ENCODE measurements around the gene ANXA2R. TPM values are rescaled to one million over a fixed set of nuclear protein-coding genes. Genes with fewer than 3 reads are reported as not detected.
A peak's percentile ranks its signal among the peaks of the same experiment; 100 is the strongest.
"Not testable (repeated sequence)": the region's sequence is repeated elsewhere in the genome, so short reads cannot be mapped to it uniquely, and the experiment has no call there.

The ANXA2R gene
- total and polyA plus RNA-seq, 4 donors = 0.57 to 2.8 (median 1.3) TPM

DNA sequence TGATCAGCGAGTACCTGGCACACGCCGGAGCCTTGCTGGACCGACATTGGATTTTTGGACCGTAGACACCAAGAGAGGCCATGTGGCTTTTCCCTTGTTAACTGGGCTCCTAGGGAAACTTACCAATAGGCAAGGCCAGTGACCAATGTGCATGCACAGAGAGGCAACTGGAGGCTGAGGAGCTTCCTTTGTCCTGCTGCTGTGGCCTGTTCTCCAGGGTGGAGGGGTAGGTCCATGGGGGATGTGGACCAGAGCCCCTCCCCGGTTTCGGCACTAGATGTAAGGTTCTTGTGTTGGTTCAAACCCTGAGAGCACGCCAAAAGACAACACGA lies 34.8 kb upstream of the ANXA2R start:
- H3K36me3 ChIP-seq (ENCODE audit: control insufficient read depth, insufficient read depth, low read length) = peaks cover 48% of the 10 kb centered on the region

DNA sequence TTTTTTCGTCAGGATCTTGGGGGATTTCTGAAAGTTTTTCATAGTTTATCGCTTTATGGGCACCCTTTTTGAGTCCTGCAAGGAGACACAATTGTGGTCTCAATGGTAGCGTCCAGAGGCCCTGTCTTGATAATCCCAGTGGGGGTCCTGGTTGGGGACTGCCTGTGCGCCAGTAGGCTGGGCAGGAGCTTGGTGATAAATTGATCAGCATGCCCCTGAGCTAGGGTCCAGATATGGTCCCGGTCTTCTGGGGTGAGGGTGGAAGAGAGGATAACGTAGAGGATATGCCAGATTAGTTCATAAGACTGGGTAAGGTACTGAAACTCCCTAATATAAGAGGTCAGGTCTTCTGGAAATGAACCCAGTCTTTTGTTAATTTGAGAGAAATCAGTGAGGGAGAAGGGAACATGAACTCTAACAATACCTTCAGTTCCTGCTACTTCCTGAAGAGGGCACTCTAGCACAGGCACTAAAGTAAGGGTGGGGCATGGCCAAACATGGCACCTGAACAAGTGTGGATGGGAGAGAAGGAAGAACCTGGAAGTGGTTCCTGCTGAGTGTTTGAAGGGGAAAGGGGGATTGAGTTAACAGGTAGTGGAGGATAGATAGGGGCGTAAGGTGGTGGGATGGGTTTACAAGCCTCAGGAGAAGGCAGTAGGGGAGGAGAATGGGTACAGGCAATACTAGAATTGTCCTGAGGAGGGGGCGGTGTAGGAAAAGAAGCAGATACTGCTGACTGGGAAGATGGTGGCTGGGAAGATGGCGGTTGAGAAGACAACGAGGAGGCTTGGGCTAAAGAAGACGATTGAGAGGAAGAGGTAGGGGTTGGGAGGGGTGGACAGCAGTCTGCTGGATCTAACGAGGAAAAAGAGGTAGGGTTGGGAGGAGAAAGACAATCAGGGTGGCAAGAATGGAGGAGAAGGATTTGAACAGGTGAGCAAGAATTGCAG lies 33.8 kb upstream of the ANXA2R start:
- WGBS (ENCODE audit: insufficient coverage) = 98% methylated on average over 11 of the region's 12 CpGs
- Histone ChIP-seq H3K27me3 (ENCODE audit: control insufficient read depth, insufficient read depth, low read length) (no peaks in the 10 kb centered on the region), H3K4me1 (ENCODE audit: control insufficient read depth, insufficient read depth, low read length) (peaks cover 8% of the 10 kb centered on the region), H3K36me3 (ENCODE audit: control insufficient read depth, insufficient read depth, low read length) (peaks cover 48% of the 10 kb centered on the region), H3K9me3 (ENCODE audit: control insufficient read depth, insufficient read depth, low read length) (no peaks in the 10 kb centered on the region), H3K4me3 (ENCODE audit: low read depth, low read length) (no peak overlapping the region), H3K27ac (ENCODE audit: low read depth, low read length) (no peak overlapping the region)
- no peak for DNase-seq (ENCODE audit: low read depth in 4 of 6, low spot score in 6 of 6)

More for the DNA sequence above, 34.8 kb upstream of the ANXA2R start:
- Histone ChIP-seq H3K27ac (ENCODE audit: low read depth, low read length) (no peak overlapping the region), H3K4me3 (ENCODE audit: low read depth, low read length) (no peak overlapping the region), H3K27me3 (ENCODE audit: control insufficient read depth, insufficient read depth, low read length) (no peaks in the 10 kb centered on the region), H3K9me3 (ENCODE audit: control insufficient read depth, insufficient read depth, low read length) (no peaks in the 10 kb centered on the region), H3K4me1 (ENCODE audit: control insufficient read depth, insufficient read depth, low read length) (peaks cover 7% of the 10 kb centered on the region)
- WGBS (ENCODE audit: insufficient coverage) = 96% methylated on average over 9 of the region's 9 CpGs
- no peak for DNase-seq (ENCODE audit: low read depth in 4 of 6, low spot score in 6 of 6)

DNA sequence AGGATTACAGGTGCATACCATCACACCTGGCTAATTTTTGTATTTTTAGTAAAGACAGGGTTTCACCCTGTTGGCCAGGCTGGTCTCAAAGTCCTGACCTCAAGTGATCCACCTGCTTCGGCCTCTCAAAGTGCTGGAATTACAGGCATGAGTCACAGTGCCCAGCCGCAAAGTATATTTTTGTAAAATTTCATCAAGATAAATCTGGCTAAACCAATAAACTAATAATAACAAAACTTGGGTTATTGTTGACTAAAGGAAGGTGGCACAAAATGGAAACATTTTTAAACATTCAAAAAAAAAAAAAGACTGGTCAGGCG lies 29.2 kb upstream of the ANXA2R start:
- Histone ChIP-seq H3K36me3 (ENCODE audit: control insufficient read depth, insufficient read depth, low read length) (peaks cover 36% of the 10 kb centered on the region), H3K4me1 (ENCODE audit: control insufficient read depth, insufficient read depth, low read length) (peaks cover 18% of the 10 kb centered on the region)
- H3K27me3 ChIP-seq (ENCODE audit: control insufficient read depth, insufficient read depth, low read length); H3K9me3 ChIP-seq (ENCODE audit: control insufficient read depth, insufficient read depth, low read length); H3K27ac ChIP-seq (ENCODE audit: low read depth, low read length); DNase-seq (ENCODE audit: low read depth in 4 of 6, low spot score in 6 of 6); H3K4me3 ChIP-seq (ENCODE audit: low read depth, low read length): not testable (repeated sequence)
- 92% methylated on average over 2 of the region's 3 CpGs for WGBS (ENCODE audit: insufficient coverage)

DNA sequence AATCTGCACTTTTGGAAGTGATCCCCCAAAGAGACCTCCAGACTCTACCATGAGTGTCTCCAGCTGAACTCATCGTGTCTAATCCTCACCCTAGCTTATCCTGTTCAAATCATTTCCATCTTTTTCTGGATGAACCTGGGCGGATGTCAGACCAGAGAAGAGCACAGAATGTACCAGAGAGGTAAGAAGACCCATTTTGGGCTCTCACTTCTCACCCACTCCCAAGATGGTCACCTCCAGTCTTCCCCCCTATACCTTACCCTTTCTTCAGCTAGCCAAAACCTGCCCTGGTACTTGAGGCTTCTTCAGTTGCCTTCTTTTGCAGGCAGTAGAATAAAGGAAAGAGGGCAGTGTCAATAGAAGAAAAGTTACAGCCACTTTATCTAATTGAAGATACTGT lies 27.9 kb upstream of the ANXA2R start:
- Histone ChIP-seq H3K36me3 (ENCODE audit: control insufficient read depth, insufficient read depth, low read length) (peaks cover 34% of the 10 kb centered on the region), H3K27ac (ENCODE audit: low read depth, low read length) (peak overlapping the region; percentile 100), H3K4me1 (ENCODE audit: control insufficient read depth, insufficient read depth, low read length) (peaks cover 25% of the 10 kb centered on the region), H3K4me3 (ENCODE audit: low read depth, low read length) (peak overlapping the region; percentile 96), H3K27me3 (ENCODE audit: control insufficient read depth, insufficient read depth, low read length) (no peaks in the 10 kb centered on the region), H3K9me3 (ENCODE audit: control insufficient read depth, insufficient read depth, low read length) (no peaks in the 10 kb centered on the region)
- 82% methylated on average over 2 of the region's 2 CpGs for WGBS (ENCODE audit: insufficient coverage)
- DNase-seq (ENCODE audit: low read depth in 4 of 6, low spot score in 6 of 6) = peak in 1 of 6 donors; percentile 8

DNA sequence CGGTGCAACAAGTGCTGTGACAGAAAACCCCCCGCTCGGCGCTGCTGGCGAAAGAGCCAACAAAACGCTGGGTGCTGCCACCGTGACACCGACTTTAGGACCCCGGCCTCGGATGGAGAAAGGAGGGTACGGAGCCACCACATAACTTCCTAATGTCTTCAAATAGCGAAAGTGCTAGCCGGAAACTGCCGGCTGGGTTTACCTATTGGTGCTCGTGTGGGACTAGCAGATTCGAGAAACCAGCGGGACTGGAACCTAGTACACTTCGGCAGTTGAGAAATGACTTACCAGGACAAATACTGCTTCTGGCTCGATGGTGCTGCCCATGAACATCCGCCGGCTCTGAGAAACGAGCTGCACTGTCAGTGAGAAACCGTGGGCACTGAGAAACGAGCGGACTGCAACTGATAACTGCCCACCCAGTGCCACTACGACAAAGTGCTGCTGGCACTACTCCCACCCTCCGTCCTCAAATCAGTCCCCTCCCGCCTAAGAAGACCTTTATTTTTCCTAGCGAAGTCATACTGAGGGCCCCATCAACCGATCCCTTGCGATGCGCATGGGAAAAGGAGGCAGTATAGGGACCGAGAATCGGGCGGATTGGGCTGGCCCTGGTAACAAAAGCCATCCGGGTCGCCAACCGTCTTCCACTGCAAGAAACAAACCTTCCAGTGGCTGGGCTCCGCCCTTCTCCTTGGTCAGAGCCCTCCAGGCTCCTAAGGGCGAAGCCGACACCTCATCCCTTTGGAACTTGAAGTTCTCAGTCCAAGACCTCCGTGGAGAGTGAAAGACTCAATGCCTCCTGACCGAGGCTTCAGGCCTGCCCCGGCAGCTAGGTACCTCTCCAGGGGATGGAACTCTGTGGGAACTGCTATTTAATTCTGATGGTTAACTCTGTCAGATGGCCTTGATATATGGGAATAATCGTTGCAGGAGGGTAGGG lies 27.0 kb upstream of the ANXA2R start:
- Histone ChIP-seq H3K4me3 (ENCODE audit: low read depth, low read length) (peak overlapping the region; percentile 96), H3K36me3 (ENCODE audit: control insufficient read depth, insufficient read depth, low read length) (peaks cover 25% of the 10 kb centered on the region), H3K27me3 (ENCODE audit: control insufficient read depth, insufficient read depth, low read length) (no peaks in the 10 kb centered on the region), H3K9me3 (ENCODE audit: control insufficient read depth, insufficient read depth, low read length) (no peaks in the 10 kb centered on the region), H3K4me1 (ENCODE audit: control insufficient read depth, insufficient read depth, low read length) (peaks cover 22% of the 10 kb centered on the region), H3K27ac (ENCODE audit: low read depth, low read length) (peak overlapping the region; percentile 100)
- under 1% methylated on average over 42 of the region's 45 CpGs for WGBS (ENCODE audit: insufficient coverage)
- peak; percentile 93 to 98 (median 96) for DNase-seq (ENCODE audit: low read depth in 4 of 6, low spot score in 6 of 6)

DNA sequence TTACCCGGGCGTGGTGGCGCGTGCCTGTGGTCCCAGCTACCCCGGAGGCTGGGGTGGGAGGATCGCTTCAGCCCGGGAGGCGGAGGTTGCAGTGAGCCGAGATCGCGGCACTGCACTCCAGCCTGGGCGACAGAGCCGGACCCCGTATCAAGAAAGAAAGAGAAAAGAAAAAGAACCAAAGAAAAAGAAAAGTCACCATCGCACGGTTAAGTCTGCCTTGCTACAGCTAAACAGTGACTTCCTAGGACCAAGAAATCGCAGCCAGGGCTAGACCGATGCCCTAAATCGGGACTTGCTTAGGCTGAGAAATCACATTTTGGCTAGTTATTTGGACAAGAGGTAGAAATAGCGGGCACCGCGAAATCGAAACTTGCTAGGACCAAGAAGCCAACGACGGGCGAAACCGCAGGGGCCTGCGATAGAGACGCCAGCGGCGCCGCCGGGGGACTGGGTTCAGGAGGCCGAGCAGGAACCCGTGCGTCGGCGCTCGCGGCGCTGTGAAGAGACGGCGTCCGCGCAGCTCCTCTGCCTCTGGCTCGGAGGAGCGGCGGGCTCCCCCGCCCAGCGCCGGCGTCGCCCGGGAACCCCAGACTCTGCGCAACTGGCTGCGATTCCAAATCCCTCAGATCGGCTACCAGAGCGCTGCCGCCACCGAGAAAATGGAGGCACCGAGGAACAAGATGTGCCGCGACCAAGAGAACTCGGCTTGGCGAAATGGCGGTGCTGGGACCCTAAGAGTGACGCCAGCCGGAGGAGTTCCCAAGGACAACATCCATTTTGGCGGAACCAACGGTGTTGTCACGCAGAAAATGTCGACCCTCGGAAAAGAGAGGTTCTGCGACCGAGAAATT lies 26.1 kb upstream of the ANXA2R start:
- peak overlapping the region; percentile 96 for H3K4me3 ChIP-seq (ENCODE audit: low read depth, low read length)
- peak overlapping the region; percentile 100 for H3K27ac ChIP-seq (ENCODE audit: low read depth, low read length)
- peaks cover 16% of the 10 kb centered on the region for H3K36me3 ChIP-seq (ENCODE audit: control insufficient read depth, insufficient read depth, low read length)
- H3K27me3 ChIP-seq (ENCODE audit: control insufficient read depth, insufficient read depth, low read length) = no peaks in the 10 kb centered on the region
- H3K9me3 ChIP-seq (ENCODE audit: control insufficient read depth, insufficient read depth, low read length) = no peaks in the 10 kb centered on the region
- H3K4me1 ChIP-seq (ENCODE audit: control insufficient read depth, insufficient read depth, low read length) = peaks cover 22% of the 10 kb centered on the region
- 0% methylated on average over 75 of the region's 75 CpGs for WGBS (ENCODE audit: insufficient coverage)
- peak; percentile 59 to 95 (median 76) for DNase-seq (ENCODE audit: low read depth in 4 of 6, low spot score in 6 of 6)

DNA sequence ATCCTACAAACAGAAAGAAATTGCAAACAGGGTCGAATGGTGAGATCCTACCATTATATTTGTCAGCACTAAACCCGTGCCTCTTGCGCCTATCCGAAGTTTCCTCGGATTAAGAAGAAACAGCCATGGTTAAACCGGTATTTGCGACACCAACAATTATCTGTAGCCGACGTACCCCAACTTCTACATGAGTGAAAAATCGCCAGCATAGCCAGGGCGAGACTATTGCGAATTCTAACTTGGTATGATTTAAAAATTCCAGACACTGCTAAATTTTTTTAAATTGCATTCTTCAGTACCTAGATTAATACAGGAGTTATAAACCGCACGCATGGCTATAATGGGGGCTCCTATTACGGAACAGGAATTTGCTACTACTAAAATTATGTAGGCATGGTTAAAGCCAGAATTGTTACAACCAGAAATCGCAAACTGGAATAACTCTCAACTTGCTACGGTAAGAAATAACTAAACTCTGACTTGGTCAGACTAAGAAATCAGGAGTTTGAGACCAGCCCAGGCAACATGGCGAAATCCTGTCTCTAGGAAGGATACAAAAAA lies 25.3 kb upstream of the ANXA2R start:
- peak; percentile 10 to 63 (median 43) for DNase-seq (ENCODE audit: low read depth in 4 of 6, low spot score in 6 of 6)
- 0% methylated on average over 12 of the region's 18 CpGs for WGBS (ENCODE audit: insufficient coverage)
- Histone ChIP-seq H3K27ac (ENCODE audit: low read depth, low read length) (peak overlapping the region; percentile 100), H3K27me3 (ENCODE audit: control insufficient read depth, insufficient read depth, low read length) (no peaks in the 10 kb centered on the region), H3K9me3 (ENCODE audit: control insufficient read depth, insufficient read depth, low read length) (no peaks in the 10 kb centered on the region), H3K36me3 (ENCODE audit: control insufficient read depth, insufficient read depth, low read length) (peaks cover 9% of the 10 kb centered on the region), H3K4me3 (ENCODE audit: low read depth, low read length) (peak overlapping the region; percentile 96), H3K4me1 (ENCODE audit: control insufficient read depth, insufficient read depth, low read length) (peaks cover 22% of the 10 kb centered on the region)

DNA sequence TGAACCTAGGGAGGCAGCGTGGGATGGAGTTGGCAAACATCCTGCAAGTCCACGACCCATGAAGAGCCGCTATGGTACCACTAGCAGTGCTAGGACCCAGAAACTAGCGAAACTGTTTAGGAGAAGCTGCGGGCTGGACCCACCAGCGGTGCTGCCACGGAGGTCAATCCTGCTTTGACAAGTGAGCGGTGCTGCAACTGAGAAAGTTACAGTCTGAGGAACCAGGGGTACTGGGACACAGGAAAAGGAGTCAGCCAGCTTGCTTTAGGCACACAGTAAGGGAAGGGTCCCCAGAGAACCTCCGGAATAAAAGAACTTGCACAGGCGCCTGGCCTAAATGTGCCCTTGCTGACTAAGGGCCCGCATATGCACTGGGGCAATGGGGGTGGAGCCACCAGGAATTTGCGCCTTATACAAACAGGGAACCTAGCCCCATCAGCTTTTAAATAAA lies 23.6 kb upstream of the ANXA2R start:
- Histone ChIP-seq H3K27ac (ENCODE audit: low read depth, low read length) (no peak overlapping the region), H3K4me3 (ENCODE audit: low read depth, low read length) (no peak overlapping the region), H3K36me3 (ENCODE audit: control insufficient read depth, insufficient read depth, low read length) (peaks cover 2% of the 10 kb centered on the region), H3K9me3 (ENCODE audit: control insufficient read depth, insufficient read depth, low read length) (no peaks in the 10 kb centered on the region), H3K27me3 (ENCODE audit: control insufficient read depth, insufficient read depth, low read length) (no peaks in the 10 kb centered on the region), H3K4me1 (ENCODE audit: control insufficient read depth, insufficient read depth, low read length) (peaks cover 17% of the 10 kb centered on the region)
- DNase-seq (ENCODE audit: low read depth in 4 of 6, low spot score in 6 of 6) = peak in 1 of 6 donors; percentile 4
- 72% methylated on average over 9 of the region's 12 CpGs for WGBS (ENCODE audit: insufficient coverage)

Measured in spinal cord (tissue), 10 donors.